Measurements from ENCODE around the gene KRT39. TPM values are rescaled to one million over a fixed set of nuclear protein-coding genes. Genes with fewer than 3 reads are reported as not detected.

The KRT39 gene
- total and polyA plus RNA-seq, 4 donors = not detected

DNA sequence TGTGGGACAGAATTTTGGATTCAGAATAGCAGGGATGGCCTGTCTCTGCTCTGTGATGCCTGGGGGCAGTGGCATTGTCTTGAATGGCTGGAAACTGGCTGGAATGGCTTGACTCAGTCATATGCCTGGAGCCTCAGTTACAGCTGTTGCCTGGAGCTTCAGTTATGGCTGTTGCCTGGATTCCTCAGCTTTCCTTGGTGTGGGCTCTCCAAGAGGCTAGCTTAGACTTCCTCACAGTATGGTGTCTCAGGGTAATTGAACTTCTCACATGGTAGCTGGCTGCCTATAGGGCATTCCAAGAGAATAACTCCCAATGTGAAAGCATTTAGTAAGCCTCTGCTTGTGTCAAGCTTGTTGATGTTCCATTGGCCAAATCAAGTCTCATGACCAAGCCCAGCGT, 50.4 kb downstream of the KRT39 start:
- no peak for TF ChIP-seq SP1 (IDR thresholded peaks at IDR 0.05)
- no peak for TF ChIP-seq HNF4G (IDR thresholded peaks at IDR 0.05)
- TF ChIP-seq, protein P1, sequence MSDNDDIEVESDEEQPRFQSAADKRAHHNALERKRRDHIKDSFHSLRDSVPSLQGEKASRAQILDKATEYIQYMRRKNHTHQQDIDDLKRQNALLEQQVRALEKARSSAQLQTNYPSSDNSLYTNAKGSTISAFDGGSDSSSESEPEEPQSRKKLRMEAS (IDR thresholded peaks at IDR 0.05) = no peak
- no peak for TF ChIP-seq HNF4A (conservative IDR thresholded peaks at IDR 0.05)
- no peak for TF ChIP-seq EGR1 (IDR thresholded peaks at IDR 0.05; ENCODE audit: low read depth in 2 of 2)
- TF ChIP-seq, protein P2, sequence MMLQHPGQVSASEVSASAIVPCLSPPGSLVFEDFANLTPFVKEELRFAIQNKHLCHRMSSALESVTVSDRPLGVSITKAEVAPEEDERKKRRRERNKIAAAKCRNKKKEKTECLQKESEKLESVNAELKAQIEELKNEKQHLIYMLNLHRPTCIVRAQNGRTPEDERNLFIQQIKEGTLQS (IDR thresholded peaks at IDR 0.05) = no peak

GRCh38 chr17:40915721-40916256, 51.0 kb downstream of the KRT39 start:
- no peak overlapping the region for H3K27ac ChIP-seq (ENCODE audit: low read depth in 1 of 2, low read length in 2 of 2)
- H3K9ac ChIP-seq (ENCODE audit: low read depth in 1 of 2, low read length in 2 of 2) = no peak overlapping the region

More for the DNA sequence above, 50.4 kb downstream of the KRT39 start:
- H3K9me3 ChIP-seq (ENCODE audit: control insufficient read depth in 4 of 4, low read length in 3 of 4) = no peaks in the 10 kb centered on the region
- DNase-seq (ENCODE audit: low spot score) = no peak
- no peaks in the 10 kb centered on the region for H3K4me1 ChIP-seq (ENCODE audit: control insufficient read depth in 4 of 4, insufficient read depth in 4 of 4, low read length in 3 of 4)
- 7% methylated on average over 1 of the region's 1 CpG for WGBS
- H3K9ac ChIP-seq (ENCODE audit: low read depth in 1 of 2, low read length in 2 of 2) = no peak overlapping the region
- no peak overlapping the region for H3K4me3 ChIP-seq (ENCODE audit: low read depth in 1 of 3, low read length in 3 of 3)
- H3K27me3 ChIP-seq (ENCODE audit: control insufficient read depth in 4 of 4, insufficient read depth in 4 of 4, low read length in 3 of 4) = peaks cover 0 to 4% (median 0%) of the 10 kb centered on the region in 4 donors
- H3K36me3 ChIP-seq (ENCODE audit: control insufficient read depth in 4 of 4, insufficient read depth in 3 of 4, low read depth in 1 of 4, low read length in 3 of 4) = no peaks in the 10 kb centered on the region
- no peak overlapping the region for H3K27ac ChIP-seq (ENCODE audit: low read depth in 1 of 2, low read length in 2 of 2)

DNA sequence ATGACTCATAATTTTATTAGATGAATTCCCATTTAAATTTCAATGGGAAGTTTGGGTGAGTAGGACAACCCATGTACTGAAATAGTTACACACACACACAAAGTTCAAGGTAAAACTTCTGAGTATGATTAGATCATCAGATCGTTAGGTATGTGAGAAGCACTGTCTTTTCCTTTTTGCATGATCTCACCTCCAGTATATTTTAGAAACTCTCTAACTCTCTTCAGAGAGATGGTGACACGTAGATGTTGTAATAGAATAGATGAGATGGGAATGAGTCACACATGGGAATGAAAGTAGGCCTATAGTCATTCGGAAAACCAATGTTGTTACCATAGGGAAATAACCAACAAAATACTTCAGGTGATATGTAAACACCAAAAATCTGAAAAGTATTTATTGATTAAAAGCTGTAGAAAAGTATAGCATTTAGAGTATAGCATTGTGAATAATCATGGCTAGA, 51.5 kb downstream of the KRT39 start:
- DNase-seq (ENCODE audit: low spot score) = no peak
- H3K36me3 ChIP-seq (ENCODE audit: control insufficient read depth in 4 of 4, insufficient read depth in 3 of 4, low read depth in 1 of 4, low read length in 3 of 4) = no peaks in the 10 kb centered on the region
- no peak for TF ChIP-seq TAF1 (conservative IDR thresholded peaks at IDR 0.05)
- WGBS = 73% methylated on average over 3 of the region's 3 CpGs
- no peaks in the 10 kb centered on the region for H3K4me1 ChIP-seq (ENCODE audit: control insufficient read depth in 4 of 4, insufficient read depth in 4 of 4, low read length in 3 of 4)
- no peak overlapping the region for H3K27ac ChIP-seq (ENCODE audit: low read depth in 1 of 2, low read length in 2 of 2)
- H3K9ac ChIP-seq (ENCODE audit: low read depth in 1 of 2, low read length in 2 of 2) = no peak overlapping the region
- no peaks in the 10 kb centered on the region for H3K9me3 ChIP-seq (ENCODE audit: control insufficient read depth in 4 of 4, low read length in 3 of 4)
- no peak overlapping the region for H3K4me3 ChIP-seq (ENCODE audit: low read depth in 1 of 3, low read length in 3 of 3)
- peaks cover 0 to 4% (median 0%) of the 10 kb centered on the region in 4 donors for H3K27me3 ChIP-seq (ENCODE audit: control insufficient read depth in 4 of 4, insufficient read depth in 4 of 4, low read length in 3 of 4)

More at GRCh38 chr17:40915721-40916256, 51.0 kb downstream of the KRT39 start:
- Histone ChIP-seq H3K4me3 (ENCODE audit: low read depth in 1 of 3, low read length in 3 of 3) (no peak overlapping the region), H3K27me3 (ENCODE audit: control insufficient read depth in 4 of 4, insufficient read depth in 4 of 4, low read length in 3 of 4) (peaks cover 0 to 4% (median 0%) of the 10 kb centered on the region in 4 donors), H3K9me3 (ENCODE audit: control insufficient read depth in 4 of 4, low read length in 3 of 4) (no peaks in the 10 kb centered on the region), H3K4me1 (ENCODE audit: control insufficient read depth in 4 of 4, insufficient read depth in 4 of 4, low read length in 3 of 4) (no peaks in the 10 kb centered on the region), H3K36me3 (ENCODE audit: control insufficient read depth in 4 of 4, insufficient read depth in 3 of 4, low read depth in 1 of 4, low read length in 3 of 4) (no peaks in the 10 kb centered on the region)
- no peak for DNase-seq (ENCODE audit: low spot score)
- WGBS = 75% methylated on average over 2 of the region's 2 CpGs
- TF ChIP-seq, protein P3, sequence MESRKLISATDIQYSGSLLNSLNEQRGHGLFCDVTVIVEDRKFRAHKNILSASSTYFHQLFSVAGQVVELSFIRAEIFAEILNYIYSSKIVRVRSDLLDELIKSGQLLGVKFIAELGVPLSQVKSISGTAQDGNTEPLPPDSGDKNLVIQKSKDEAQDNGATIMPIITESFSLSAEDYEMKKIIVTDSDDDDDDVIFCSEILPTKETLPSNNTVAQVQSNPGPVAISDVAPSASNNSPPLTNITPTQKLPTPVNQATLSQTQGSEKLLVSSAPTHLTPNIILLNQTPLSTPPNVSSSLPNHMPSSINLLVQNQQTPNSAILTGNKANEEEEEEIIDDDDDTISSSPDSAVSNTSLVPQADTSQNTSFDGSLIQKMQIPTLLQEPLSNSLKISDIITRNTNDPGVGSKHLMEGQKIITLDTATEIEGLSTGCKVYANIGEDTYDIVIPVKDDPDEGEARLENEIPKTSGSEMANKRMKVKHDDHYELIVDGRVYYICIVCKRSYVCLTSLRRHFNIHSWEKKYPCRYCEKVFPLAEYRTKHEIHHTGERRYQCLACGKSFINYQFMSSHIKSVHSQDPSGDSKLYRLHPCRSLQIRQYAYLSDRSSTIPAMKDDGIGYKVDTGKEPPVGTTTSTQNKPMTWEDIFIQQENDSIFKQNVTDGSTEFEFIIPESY (IDR thresholded peaks at IDR 0.05) = no peak

GRCh38 chr17:40914075-40914855, 52.5 kb downstream of the KRT39 start:
- DNase-seq (ENCODE audit: low spot score) = no peak
- Histone ChIP-seq H3K4me1 (ENCODE audit: control insufficient read depth in 4 of 4, insufficient read depth in 4 of 4, low read length in 3 of 4) (no peaks in the 10 kb centered on the region), H3K27ac (ENCODE audit: low read depth in 1 of 2, low read length in 2 of 2) (no peak overlapping the region), H3K9me3 (ENCODE audit: control insufficient read depth in 4 of 4, low read length in 3 of 4) (no peaks in the 10 kb centered on the region), H3K9ac (ENCODE audit: low read depth in 1 of 2, low read length in 2 of 2) (no peak overlapping the region), H3K36me3 (ENCODE audit: control insufficient read depth in 4 of 4, insufficient read depth in 3 of 4, low read depth in 1 of 4, low read length in 3 of 4) (no peaks in the 10 kb centered on the region), H3K4me3 (ENCODE audit: low read depth in 1 of 3, low read length in 3 of 3) (no peak overlapping the region), H3K27me3 (ENCODE audit: control insufficient read depth in 4 of 4, insufficient read depth in 4 of 4, low read length in 3 of 4) (peaks cover 0 to 4% (median 0%) of the 10 kb centered on the region in 4 donors)
- TF ChIP-seq NR2F2 (IDR thresholded peaks at IDR 0.05) (no peak), TAF1 (conservative IDR thresholded peaks at IDR 0.05) (no peak), REST (IDR thresholded peaks at IDR 0.05) (no peak), EGR1 (IDR thresholded peaks at IDR 0.05; ENCODE audit: low read depth in 2 of 2) (no peak), RAD21 (IDR thresholded peaks at IDR 0.05) (no peak), FOXA2 (IDR thresholded peaks at IDR 0.05) (no peak), JUND (IDR thresholded peaks at IDR 0.05) (no peak), YY1 (IDR thresholded peaks at IDR 0.05) (no peak), HNF4A (conservative IDR thresholded peaks at IDR 0.05) (no peak)
- TF ChIP-seq, protein P1 (IDR thresholded peaks at IDR 0.05) = no peak
- WGBS = 64% methylated on average over 3 of the region's 3 CpGs
